Measurements from ENCODE around the gene UTS2.
A peak's percentile ranks its signal among the peaks of the same experiment; 100 is the strongest.

UTS2 gene

GRCh38 chr1:7862211-7863060 lies 9.6 kb upstream of the UTS2 start:
- no peak for DNase-seq

- no peak for DNase-seq
Measured at GRCh38 chr1:7861452-7861851, 8.6 kb upstream of the UTS2 start.

- no peak for DNase-seq
Measured at GRCh38 chr1:7860130-7860529, 7.3 kb upstream of the UTS2 start.

GRCh38 chr1:7859406-7859805 lies 6.5 kb upstream of the UTS2 start:
- no peak for DNase-seq

GRCh38 chr1:7857985-7858384 lies 5.1 kb upstream of the UTS2 start:
- DNase-seq, result no peak

GRCh38 chr1:7857000-7857399 lies 4.1 kb upstream of the UTS2 start:
- no peak for DNase-seq

GRCh38 chr1:7856345-7856744 lies 3.5 kb upstream of the UTS2 start:
- no peak for DNase-seq

GRCh38 chr1:7853684-7854026 lies 790 bp upstream of the UTS2 start:
- DNase-seq, result no peak

GRCh38 chr1:7850786-7851185 lies 2.1 kb downstream of the UTS2 start:
- no peak for DNase-seq

- peak; percentile 60 for DNase-seq
Measured at GRCh38 chr1:7847599-7847998, 5.3 kb downstream of the UTS2 start.

- DNase-seq, result no peak
Measured at GRCh38 chr1:7846656-7847055, 6.2 kb downstream of the UTS2 start.

- DNase-seq, result no peak
Measured at GRCh38 chr1:7845761-7846160, 7.1 kb downstream of the UTS2 start.

GRCh38 chr1:7842517-7842916 lies 10.3 kb downstream of the UTS2 start:
- DNase-seq, result no peak

- DNase-seq, result no peak
Measured at GRCh38 chr1:7839526-7839925, 13.3 kb downstream of the UTS2 start.

- no peak for DNase-seq
Measured at GRCh38 chr1:7838714-7839113, 14.2 kb downstream of the UTS2 start.

- DNase-seq, result no peak
Measured at GRCh38 chr1:7833035-7833434, 19.8 kb downstream of the UTS2 start.

- DNase-seq, result no peak
Measured at GRCh38 chr1:7831458-7831857, 21.4 kb downstream of the UTS2 start.

GRCh38 chr1:7827126-7827955 lies 25.5 kb downstream of the UTS2 start:
- peak; percentile 42 for DNase-seq

- DNase-seq, result no peak
Measured at GRCh38 chr1:7826363-7826762, 26.5 kb downstream of the UTS2 start.

- DNase-seq, result no peak
Measured at GRCh38 chr1:7824701-7825100, 28.2 kb downstream of the UTS2 start.

- no peak for DNase-seq
Measured at GRCh38 chr1:7821282-7821681, 31.6 kb downstream of the UTS2 start.

GRCh38 chr1:7813677-7814373 lies 39.0 kb downstream of the UTS2 start:
- DNase-seq, result no peak

GRCh38 chr1:7811476-7811875 lies 41.4 kb downstream of the UTS2 start:
- DNase-seq, result no peak

- DNase-seq, result peak; percentile 95
Measured at GRCh38 chr1:7810395-7810794, 42.5 kb downstream of the UTS2 start.

Measured in HCEC 1CT (cell line).